NCI-H526 (cell line): Measurements from ENCODE around the gene HOTAIR.

Experiments
- DNase-seq, 2 experiments: peaks; one replicate each; lab custom pipeline; 2025; lab: John Stamatoyannopoulos, UW

The HOTAIR gene

GRCh38 chr12:53976172-53976822, 1.5 kb upstream of the HOTAIR start:
- DNase-seq, result no peak

GRCh38 chr12:53975479-53976152, 862 bp upstream of the HOTAIR start:
- no peak for DNase-seq

- DNase-seq, result no peak
Measured at GRCh38 chr12:53975064-53975471, 314 bp upstream of the HOTAIR start.

DNA sequence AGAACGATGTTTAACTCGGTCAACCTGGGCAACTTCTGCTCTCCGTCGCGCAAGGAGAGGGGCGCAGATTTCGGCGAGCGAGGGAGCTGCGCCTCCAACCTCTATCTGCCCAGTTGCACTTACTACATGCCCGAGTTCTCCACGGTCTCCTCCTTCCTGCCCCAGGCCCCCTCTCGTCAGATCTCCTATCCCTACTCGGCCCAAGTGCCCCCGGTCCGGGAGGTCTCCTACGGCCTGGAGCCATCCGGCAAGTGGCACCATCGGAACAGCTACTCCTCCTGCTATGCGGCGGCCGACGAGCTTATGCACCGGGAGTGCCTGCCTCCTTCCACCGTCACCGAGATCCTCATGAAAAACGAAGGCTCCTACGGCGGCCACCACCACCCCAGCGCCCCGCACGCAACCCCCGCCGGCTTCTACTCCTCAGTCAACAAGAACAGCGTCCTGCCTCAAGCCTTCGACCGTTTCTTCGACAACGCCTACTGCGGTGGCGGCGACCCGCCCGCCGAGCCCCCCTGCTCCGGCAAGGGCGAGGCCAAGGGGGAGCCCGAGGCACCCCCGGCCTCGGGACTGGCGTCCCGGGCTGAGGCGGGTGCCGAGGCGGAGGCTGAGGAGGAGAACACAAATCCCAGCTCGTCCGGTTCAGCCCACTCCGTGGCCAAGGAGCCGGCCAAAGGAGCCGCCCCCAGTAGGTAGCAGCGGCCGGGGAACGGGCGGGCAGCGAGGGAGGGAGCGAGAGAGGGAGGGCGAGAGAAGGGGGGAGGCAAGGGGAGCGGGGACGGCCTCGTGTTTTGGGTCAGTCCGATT, 1.3 kb downstream of the HOTAIR start:
- DNase-seq, result no peak

DNA sequence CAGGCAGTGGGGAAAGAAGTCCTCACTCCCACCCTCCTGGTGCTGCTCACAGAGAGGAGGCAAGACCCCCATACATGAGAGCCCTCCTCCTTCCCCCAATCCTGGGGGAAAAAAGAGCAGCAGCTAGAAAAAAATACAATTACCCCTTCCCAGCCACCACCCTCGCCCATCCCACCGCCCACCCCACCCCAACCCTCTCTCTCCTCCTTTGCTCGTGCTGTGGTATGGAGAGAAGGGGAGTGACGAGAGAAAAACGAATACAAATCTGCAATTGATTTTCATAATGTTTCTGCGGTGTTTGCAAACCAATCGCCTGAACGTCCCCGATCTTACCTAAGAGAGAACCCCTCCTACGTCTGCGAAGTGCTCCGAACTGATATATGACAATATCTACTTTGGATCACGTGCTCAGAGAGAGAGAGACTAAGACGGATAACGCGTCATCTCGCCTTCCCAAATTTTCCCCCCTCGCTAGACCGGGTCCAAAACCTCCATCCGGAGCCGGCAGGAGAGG, 2.0 kb downstream of the HOTAIR start, which contains the start of gene HOXC11:
Gene HOXC11 (plus strand): TSS at position 405 of the 514 bp plus-strand sequence. CDS start 116 bp downstream, outside the sequence.
- no peak for DNase-seq

- DNase-seq, result no peak
Measured at GRCh38 chr12:53972152-53972702, 2.5 kb downstream of the HOTAIR start.

- no peak for DNase-seq
Measured at GRCh38 chr12:53971686-53972085, 3.1 kb downstream of the HOTAIR start.

DNA sequence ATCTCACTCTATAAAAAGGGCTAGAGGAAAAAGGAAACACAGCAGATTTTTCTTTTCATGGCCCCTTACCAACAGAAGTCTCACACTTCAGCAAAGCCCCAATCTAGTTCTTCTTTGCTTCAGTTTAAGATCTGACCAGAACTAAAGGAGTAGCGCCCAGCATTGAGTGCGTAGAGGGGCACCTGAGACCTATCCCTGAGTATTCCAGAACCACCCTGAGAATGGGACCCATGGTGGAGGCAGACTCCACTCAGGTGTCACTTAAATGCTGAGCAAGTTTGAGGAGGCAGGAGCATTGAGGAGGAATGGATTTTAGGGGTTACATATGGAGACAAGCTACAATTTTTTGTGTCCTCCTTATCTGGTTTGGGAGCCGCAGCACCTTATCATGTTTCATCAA, 3.6 kb downstream of the HOTAIR start:
- DNase-seq, result no peak

DNA sequence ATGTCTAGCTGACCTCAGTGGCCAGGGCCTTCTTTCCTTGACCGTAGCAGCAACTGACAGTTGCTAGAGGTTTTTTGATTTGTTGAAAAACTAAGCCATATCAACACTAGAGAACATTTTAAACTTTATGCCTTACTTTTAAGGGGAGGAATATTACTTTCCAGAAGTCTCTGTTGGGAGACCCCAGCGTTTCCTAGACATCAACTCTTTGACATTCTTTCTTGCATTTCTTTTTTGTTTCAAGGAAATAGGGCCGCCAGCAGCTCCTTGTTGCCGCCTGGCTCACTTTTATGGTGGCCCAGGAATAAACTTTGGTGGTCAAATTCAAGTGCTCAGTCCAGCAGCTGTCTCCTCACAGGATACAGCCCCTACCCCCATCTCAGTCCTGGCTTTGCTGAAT, 4.3 kb downstream of the HOTAIR start:
- no peak for DNase-seq

DNA sequence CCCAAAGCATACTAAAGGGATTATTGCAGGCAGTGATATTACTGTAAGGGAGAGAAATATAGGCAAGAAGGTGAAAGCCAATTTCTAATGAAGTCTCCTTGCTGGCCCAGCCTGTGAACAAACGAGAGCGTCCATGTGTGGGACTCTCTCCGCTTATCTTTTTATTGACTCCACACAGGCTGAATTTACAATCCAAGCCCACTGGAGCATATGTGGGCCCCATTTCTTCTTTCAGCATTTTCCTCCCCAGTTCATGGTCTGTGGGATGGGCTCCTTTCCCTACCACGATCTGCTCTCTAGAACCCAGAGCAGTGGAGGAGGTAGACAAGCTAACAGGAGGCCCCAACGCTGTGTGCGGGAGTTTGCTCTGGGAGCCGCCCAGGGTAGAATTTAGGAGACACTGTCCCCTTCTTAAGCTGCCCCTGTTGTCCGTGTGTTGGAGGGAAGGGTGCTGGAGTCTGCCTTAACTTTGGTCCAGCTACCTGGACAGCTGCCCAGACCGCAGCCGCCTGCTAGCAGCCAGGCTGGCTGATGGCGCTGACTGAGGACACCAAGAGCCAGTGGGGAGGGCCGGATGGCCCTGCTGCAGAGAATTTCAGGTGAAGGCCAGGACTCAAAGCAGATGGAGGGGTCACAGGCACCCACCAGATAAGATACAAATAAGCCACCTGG, 5.0 kb downstream of the HOTAIR start:
- DNase-seq, result no peak

- DNase-seq, result no peak
Measured at GRCh38 chr12:53968214-53969127, 6.3 kb downstream of the HOTAIR start.

DNA sequence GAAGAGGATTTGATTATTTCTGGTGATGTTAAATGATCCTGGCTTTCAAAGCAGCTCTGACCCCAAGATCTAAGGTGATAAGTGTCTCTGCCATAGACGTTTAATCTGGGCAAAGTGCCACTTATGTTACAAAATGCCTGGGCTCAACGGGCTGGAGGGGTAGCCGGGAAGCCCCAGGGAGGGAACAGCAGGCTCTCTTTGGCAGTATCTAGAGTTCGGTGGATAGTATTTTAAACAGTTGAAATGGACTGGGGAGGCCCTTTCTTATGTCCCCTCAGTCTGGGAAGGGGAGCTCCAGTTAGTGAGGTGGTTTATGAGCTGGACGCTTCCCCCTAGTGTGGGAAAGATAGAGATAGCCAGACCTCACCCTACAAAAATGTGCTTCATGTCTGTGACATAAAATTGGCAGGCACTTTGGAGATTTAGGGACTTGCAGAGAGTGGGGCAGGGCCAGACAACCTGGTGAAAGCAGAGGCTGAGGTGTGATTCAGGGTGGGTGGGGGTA, 7.3 kb downstream of the HOTAIR start:
- no peak for DNase-seq

DNA sequence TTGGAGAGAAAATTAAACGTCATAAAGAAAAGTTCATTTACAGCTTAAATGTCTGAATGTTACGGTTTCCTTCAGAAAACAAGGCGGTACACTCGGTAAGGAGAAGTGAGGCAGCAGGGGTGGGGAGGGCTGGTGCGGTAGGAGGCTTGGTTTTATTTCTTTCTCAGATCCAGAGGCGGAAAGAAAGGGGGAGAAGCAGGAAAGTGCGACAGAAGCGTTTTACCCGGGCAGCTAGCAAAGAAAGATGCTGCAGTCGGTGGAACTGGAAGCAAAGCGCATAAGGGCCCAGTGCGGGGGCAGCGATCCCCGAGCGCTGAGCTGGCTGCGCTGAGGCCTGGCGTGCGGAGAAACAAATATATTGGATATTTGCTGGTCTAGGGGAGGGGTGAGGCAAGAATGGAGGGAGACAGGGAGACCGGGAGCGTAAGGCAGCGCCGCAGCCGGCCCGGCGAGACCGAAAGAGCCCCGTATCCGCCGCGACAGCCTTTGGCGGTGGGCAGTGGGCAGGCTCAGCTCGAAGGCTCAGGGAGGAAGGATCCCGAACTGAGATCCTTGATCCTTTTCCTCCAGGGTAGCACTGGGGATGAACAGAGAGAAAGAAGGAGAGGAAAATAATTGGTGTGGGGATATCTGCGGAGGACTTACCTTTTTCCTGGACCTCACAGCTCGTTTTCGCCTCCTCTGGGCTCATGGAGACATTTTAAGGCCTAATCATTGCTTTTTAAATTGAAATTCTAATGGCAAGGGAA, 8.2 kb downstream of the HOTAIR start:
- DNase-seq, result no peak

DNA sequence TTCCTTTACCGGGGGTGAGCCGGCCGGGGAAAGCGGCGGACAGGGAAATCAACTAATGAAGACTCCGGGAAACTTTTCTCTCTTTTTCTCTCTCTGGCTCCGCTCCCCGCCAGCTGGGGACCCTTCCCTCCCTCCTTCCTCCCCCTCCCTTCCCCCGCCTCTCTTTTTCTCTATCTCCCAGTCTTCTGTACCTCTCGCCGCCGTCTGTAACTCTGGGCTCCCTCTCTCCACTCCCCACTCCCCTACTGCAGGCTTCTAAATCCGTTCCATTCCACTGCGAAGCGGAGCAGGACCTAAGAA, 8.7 kb downstream of the HOTAIR start:
- no peak for DNase-seq

DNA sequence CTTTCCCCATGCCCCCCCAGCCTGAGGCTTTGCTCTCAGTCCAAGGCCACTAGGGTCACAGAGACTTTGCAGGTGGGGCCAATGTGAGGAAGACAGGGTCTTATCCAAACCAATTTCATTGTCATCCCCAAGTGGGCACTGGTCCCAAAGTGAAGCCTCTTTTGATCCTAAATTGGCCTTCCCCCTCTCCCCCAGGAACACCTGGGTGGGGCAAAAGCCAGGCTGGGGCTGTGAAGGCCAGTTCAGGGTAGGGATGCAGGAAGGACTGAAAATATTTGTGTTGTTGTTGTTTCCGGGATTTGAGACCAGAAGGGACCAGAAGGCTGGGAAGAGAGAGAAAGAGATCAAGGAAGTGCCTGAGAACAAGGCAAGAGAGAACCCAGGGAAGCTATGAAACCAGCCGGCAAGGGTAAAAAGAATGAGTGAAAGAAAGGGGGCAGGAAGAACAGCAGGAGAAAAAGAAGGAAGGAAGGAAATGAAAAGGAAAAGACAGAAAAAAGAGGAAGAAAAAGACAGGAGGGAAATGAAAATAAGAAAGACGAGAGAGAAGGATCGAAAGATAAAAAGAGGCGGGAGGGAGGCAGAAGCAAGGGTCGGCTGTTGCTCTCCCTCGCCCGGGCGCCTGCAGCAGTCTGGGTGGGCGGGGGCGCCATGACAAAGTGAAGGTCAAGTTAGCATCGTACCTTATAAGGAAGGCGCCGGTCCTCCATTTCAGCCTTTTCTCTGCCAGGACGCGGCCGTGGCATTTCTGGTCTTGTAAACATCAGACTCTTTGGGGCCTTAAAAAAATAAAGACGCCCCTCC, 9.3 kb downstream of the HOTAIR start:
- no peak for DNase-seq

DNA sequence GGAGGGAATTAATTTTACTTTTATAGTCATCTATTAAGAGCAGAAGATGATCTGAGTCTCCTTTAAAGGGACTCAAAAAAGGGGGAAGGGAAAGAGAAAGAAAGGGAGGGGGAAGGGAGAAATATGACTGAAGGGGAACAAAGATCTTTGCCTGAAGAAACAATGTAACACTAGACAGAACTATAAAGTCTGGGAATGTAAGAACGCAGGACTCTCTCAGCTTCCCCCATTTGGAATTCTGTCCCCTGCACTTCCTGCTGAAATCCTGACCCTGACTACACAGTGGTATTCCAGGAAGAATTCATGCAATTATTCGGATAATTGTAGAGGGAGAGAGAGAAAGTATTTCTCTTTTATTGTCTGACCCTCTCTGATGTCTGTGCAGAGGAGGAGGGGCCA, 10.4 kb downstream of the HOTAIR start:
- DNase-seq, result no peak

GRCh38 chr12:53963434-53964314, 11.1 kb downstream of the HOTAIR start:
- DNase-seq, result no peak

DNA sequence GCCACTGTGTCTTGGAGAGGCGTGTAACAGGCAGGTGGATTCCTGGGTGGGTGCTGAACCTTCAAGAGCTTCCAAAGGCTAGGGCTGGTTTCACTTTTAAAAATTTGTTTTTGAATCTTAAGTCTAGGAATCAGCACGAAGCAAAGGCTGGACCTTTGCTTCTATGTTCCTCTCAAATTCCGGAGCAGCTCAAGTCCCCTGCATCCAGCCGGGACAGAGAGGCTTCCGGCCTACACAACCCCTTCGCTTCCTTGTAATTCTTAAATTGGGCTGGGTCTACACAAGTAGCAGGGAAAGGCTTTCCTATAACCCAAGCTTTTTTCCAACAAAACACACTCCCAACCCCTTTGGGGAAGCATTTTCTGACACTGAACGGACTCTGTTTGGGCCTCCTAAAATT, 11.7 kb downstream of the HOTAIR start:
- DNase-seq, result no peak
